AG09309 (cell line): Measurements from ENCODE around the gene ANKRD33.
A peak's percentile ranks its signal among the peaks of the same experiment; 100 is the strongest.

Experiments used
- DNase-seq: peaks from one replicate; pipeline ENCODE4 v3.0.0-alpha.2; 2010; ENCODE audit warnings: low read depth
- H3K4me3 ChIP-seq: 2 replicates; pipeline ENCODE4 v1.5.1; 2011; ENCODE audit warnings: mild to moderate bottlenecking, low read depth, low read length, moderate library complexity; ENCODE audit not compliant: control insufficient read depth
- TF ChIP-seq, protein P1 (sequence below): IDR thresholded peaks from 2 replicates; pipeline ENCODE4 v1.5.1; 2011; ENCODE audit warnings: mild to moderate bottlenecking, low read depth, low read length, inconsistent platforms; ENCODE audit not compliant: insufficient read depth, control insufficient read depth; ENCODE audit errors: missing control alignments

ANKRD33 gene

DNA sequence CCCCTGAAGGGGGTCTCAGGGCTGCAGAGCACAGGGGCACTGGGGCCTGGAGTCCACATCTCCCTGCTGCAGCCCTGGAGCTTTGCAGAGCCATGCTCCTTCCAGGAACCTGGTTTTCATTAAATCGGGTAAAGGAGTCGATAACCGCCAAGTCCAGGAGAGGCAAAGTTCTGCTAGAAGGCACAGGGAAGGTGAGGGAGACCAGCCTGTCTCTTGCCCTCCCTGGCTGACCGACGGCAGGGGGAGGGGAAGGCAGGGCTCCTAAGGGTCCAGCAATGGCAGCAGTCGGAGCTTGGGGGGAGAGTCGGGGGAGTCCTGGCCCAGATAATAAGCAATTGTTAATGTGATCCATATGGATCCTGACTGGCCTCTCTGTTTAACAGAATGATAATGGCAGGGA is 42.4 kb upstream of the ANKRD33 start:
- no peak overlapping the region for H3K4me3 ChIP-seq
- TF ChIP-seq, protein P1, sequence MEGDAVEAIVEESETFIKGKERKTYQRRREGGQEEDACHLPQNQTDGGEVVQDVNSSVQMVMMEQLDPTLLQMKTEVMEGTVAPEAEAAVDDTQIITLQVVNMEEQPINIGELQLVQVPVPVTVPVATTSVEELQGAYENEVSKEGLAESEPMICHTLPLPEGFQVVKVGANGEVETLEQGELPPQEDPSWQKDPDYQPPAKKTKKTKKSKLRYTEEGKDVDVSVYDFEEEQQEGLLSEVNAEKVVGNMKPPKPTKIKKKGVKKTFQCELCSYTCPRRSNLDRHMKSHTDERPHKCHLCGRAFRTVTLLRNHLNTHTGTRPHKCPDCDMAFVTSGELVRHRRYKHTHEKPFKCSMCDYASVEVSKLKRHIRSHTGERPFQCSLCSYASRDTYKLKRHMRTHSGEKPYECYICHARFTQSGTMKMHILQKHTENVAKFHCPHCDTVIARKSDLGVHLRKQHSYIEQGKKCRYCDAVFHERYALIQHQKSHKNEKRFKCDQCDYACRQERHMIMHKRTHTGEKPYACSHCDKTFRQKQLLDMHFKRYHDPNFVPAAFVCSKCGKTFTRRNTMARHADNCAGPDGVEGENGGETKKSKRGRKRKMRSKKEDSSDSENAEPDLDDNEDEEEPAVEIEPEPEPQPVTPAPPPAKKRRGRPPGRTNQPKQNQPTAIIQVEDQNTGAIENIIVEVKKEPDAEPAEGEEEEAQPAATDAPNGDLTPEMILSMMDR = no peak
- no peak for DNase-seq

DNA sequence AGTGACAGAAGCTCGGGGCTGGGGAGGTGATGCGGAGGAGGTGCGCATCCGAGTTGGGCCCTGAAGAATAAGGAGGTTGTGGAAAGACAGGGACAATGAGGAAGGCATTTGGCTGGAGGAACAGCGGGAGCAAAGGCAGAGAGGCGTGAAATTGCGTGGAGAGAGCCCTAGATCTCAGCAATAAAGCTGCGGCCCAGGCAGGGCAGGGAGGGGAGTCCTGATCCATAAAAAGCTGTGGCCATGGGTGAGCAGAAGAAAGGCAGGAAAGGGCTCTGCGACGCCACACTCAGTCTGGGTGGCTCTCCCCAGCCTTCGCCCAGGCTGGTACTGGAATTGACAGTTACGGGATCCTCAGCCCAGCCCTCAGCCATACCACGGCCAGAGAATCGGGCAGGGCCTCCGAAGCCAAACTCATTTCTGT is 41.6 kb upstream of the ANKRD33 start:
- DNase-seq = no peak
- no peak overlapping the region for H3K4me3 ChIP-seq
- TF ChIP-seq, protein P1 = no peak

DNA sequence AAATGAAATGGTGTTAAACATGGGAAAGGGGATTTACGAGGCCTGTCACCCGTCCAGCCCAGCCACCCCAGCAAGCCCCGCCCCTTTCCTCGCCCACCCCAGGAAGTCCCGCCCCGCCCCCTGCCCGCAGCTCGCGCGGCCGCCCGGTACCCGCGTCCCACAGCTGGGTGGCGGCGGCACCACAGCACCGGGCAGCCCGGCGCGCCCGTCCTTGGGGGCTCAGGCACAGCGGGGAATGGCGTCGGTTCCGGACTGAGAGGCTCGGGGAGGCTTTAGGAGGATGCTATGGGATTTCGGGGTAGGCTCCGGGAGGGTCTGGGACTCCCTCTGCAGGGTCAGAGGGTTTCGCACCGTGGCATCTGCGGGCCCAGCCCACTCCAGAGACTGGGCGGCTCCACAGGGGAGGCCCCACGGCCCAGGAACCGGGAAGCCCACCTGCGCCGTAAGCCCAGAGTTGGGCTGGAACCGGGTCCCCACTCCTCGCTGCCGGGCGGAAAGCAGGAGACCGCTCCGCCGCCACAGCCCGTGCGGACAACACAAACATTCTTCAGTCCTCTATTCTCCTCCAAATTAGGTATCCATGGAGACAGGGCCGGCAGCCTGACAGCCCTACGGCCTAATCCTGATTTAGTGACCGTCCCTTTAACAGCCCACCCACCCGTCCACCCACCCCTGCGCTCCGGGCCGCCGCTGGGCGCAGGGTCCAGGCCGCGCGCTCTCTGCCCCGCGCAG is 40.8 kb upstream of the ANKRD33 start:
- TF ChIP-seq, protein P1 = no peak
- H3K4me3 ChIP-seq = peak overlapping the region; percentile 49
- no peak for DNase-seq

DNA sequence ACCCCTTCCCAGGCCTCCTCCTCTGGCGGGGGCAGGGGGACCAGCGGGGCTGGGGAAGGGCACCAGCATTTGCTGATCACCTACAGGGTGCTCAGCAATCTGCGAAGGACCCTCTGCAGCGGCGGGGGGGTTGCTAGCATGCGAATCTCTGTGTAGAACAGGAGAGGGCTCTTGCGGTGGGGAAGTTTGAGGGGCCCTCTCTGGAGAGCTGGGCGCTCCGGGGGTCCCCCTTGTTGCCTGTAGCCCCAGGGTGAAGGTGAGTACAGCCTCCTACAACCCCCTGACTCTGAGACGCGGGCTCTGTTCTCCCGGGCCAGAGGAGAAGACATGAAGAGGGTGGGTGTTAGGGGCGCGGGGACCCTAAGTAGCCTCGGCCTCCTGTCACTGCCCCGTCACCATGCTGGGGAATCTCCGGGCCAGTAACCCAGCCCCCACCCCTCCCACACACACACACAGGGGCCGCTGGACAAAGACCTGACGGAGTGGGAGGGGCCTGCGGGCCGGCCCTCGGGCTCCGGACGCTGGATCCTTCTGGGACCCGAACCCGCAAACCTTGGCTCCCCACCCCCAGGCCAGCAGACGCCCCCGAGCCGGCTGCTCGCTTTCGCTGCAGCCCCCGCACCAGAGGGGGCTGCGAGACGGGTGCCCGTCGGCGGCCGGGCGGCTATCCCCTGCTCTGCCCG is 40.1 kb upstream of the ANKRD33 start:
- H3K4me3 ChIP-seq = peak overlapping the region; percentile 38
- TF ChIP-seq, protein P1 = no peak

DNA sequence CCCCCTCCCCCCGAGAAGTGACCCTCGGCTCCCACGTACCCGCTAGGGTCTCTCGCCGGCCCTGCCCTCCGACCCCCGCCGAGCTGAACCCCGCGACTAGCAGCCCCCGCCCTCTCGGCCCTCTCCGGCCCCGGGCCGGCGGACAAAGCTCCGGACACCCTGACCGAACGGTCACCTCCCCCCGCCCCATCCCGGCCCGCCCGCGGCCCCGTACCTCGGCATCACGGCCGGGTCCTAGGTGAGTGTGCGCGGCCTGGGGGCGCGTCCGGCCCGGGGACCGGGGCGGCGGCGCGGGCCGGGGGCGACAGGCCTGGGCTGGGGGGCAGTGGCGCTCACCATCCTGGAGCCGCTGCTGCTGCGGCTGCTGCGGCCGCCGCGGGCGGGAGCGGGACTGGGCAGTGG is 39.6 kb upstream of the ANKRD33 start, which contains the start of gene FIGNL2:
Gene FIGNL2, minus strand, starts transcription at position 393 of the 402 bp plus-strand sequence. CDS start 26,305 bp downstream, outside the sequence.
- TF ChIP-seq, protein P1 = no peak
- peak within 1 kb of the TSS; percentile 38 for H3K4me3 ChIP-seq
- DNase-seq = no peak

More for the DNA sequence above, 40.1 kb upstream of the ANKRD33 start:
- DNase-seq = no peak

DNA sequence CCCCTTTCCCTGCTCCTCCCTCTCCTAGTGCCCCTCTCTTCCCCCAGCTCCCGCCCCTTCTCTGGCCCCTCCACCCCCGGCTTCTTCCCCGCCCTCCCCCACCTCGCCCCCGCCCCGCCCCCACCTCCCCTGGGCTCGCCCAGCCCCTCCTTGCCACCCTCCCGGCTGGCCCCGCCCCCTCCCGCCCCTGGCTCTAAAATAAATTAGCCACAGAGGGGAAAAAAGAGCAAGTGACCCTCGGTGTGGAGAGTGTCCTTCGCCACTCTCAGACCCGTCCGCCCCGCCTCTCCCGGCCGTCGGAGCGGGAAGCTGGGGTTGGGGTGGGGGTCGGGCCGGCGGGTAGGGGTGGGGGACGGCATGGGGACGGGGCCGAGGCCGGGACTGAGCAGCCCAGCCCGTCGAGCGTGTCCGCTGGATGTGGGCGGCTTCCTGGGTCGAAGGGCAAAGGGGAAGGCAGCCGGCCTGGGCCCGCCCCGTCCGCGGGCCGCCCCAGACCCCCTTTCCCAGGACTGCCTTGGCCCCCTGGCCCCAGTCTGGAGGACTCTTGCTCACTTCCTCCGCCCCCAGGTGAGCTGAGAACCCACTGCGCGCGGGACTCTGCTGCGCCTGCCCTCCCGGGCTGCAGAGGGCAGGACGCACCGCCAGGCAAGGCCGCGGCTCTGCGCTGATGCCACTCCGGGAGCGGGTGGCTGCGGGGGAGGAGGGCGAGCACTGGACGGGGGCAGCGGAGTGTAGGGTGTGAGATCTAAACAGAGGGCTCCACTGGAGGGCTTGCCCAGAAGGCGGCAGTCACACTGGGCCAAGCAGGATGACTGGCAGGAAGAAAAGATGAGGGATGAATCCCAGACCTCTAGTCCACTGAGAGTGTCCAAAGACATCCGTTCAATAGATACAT is 38.8 kb upstream of the ANKRD33 start:
- H3K4me3 ChIP-seq = no peak overlapping the region
- TF ChIP-seq, protein P1 = no peak
- no peak for DNase-seq
